ENCODE measurements around the gene CAMK2D.

DNA sequence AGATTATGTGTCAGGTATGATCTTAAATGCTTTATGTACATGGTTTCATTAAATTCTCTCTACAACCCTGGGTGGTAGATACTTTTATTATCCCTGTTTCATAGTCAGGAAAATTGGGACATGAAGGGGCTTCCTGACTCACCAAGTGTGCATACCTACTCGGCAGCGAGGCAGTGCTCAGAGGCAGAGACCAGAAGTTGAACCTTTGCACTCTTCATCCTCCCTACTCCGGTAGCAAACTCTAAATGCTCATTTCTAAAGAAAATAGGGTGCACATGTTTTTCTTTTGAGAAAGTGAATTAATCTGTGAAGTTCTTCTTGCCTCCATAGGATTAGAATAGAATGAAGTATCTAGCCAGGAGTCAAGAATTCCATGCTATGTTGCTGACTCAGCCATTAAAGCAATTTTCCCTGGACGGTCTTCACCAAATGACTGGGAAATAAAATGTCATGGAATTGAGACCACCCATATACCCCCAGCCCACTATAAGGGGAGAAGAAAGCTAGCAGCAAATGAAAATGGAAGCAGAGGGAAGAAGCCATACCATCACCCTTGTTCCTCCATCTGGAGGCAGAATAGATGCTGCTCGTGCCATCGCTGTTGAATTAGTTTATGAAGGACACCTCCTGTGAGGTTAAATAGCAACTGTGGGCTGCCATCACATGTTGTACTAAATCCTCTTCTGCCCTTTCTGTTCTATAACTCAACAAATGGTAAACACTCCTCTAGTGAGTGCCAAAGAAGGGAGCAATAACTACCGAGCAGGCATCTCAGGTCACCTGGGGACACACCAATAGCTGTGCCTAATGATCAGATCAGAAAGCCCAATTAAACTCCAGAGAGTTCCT lies 355.4 kb downstream of the CAMK2D start:
- TF ChIP-seq, protein P1, sequence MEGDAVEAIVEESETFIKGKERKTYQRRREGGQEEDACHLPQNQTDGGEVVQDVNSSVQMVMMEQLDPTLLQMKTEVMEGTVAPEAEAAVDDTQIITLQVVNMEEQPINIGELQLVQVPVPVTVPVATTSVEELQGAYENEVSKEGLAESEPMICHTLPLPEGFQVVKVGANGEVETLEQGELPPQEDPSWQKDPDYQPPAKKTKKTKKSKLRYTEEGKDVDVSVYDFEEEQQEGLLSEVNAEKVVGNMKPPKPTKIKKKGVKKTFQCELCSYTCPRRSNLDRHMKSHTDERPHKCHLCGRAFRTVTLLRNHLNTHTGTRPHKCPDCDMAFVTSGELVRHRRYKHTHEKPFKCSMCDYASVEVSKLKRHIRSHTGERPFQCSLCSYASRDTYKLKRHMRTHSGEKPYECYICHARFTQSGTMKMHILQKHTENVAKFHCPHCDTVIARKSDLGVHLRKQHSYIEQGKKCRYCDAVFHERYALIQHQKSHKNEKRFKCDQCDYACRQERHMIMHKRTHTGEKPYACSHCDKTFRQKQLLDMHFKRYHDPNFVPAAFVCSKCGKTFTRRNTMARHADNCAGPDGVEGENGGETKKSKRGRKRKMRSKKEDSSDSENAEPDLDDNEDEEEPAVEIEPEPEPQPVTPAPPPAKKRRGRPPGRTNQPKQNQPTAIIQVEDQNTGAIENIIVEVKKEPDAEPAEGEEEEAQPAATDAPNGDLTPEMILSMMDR (IDR thresholded peaks at IDR 0.05; ENCODE audit: poor library complexity): no peak
- TF ChIP-seq EZH2 (IDR thresholded peaks at IDR 0.05; ENCODE audit: borderline replicate concordance): no peak

All from hepatocyte (in vitro differentiated cells).